ENCODE data around the gene SDK1. TPM values are rescaled to one million over a fixed set of nuclear protein-coding genes. Genes with fewer than 3 reads are reported as not detected.

SDK1 gene
- total and polyA plus RNA-seq, 2 of the 8 experiments (the other 6 are each of a cell fraction or from before 2014, with no cell fraction given), result 3.3 to 7.2 TPM

- 87% methylated on average over 9 of the region's 10 CpGs; no CpG with 5 or more reads in 1 of the 2 experiments for WGBS, 2 experiments (ENCODE audit: extremely low coverage in 1 of 2, insufficient coverage in 1 of 2, insufficient read length in 1 of 2, insufficient replicate concordance in 2 of 2, low coverage in 1 of 2, low lambda C conversion rate in 2 of 2, missing lambda C conversion rate in 1 of 2)
- FAIRE-seq (no peak), DNase-seq (ENCODE audit: low read depth in 1 of 2, low spot score in 2 of 2) (no peak)
- H3K9ac ChIP-seq (replicated peaks in 1 of 4; ENCODE audit: extremely low read depth in 1 of 4, low read depth in 3 of 4, low read length in 3 of 4), result no peak overlapping the region
- H3K56ac ChIP-seq (replicated peaks; ENCODE audit: insufficient read length, low read depth, low read length), result no peak overlapping the region
- H2AFZ ChIP-seq (ENCODE audit: low read length), result no peak overlapping the region
- no peaks in the 10 kb centered on the region for H3K23me2 ChIP-seq (ENCODE audit: low read depth, low read length)
- no peak overlapping the region for H2BK20ac ChIP-seq (ENCODE audit: low read length)
- no peak overlapping the region for H2BK5ac ChIP-seq (ENCODE audit: low read depth, low read length)
- H3K18ac ChIP-seq (ENCODE audit: extremely low read depth, low read length), result no peak overlapping the region; the same call in 1 of the 2 replicates
- peaks cover 12 to 15% of the 10 kb centered on the region in 2 experiments; a peak in 3 of 4 replicates for H3K9me3 ChIP-seq (ENCODE audit: insufficient read depth in 2 of 2, low read depth in 1 of 2, low read length in 1 of 2)
- H3K4ac ChIP-seq (replicated peaks; ENCODE audit: insufficient read length, low read depth, low read length), result no peak overlapping the region
- H4K5ac ChIP-seq (ENCODE audit: insufficient read length, low read depth, low read length), result no peak overlapping the region
- H3K36me3 ChIP-seq (ENCODE audit: control insufficient read depth in 2 of 4, insufficient read depth in 4 of 4, low read length in 3 of 4), result no peaks in the 10 kb centered on the region
- H4K20me1 ChIP-seq (replicated peaks in 1 of 2; ENCODE audit: control insufficient read depth in 1 of 2, insufficient read depth in 2 of 2, low read length in 2 of 2), result no peaks in the 10 kb centered on the region
- POLR2A ChIA-PET (ENCODE audit: partially characterized antibody), result no interaction called here
- no peak overlapping the region for H3K14ac ChIP-seq (ENCODE audit: insufficient read length)
- H3K79me2 ChIP-seq (ENCODE audit: control insufficient read depth in 1 of 2, insufficient read depth in 2 of 2, low read length in 2 of 2), result no peaks in the 10 kb centered on the region
- no peak overlapping the region for H2AK5ac ChIP-seq (ENCODE audit: low read depth, low read length)
- H3K4me1 ChIP-seq (replicated peaks in 1 of 4; ENCODE audit: control insufficient read depth in 3 of 4, insufficient read depth in 4 of 4, low read length in 3 of 4), result no peaks in the 10 kb centered on the region; a peak in 5 of 7 replicates
- CTCF ChIA-PET (ENCODE audit: partially characterized antibody), result no interaction called here
- H3K4me2 ChIP-seq (ENCODE audit: insufficient read depth in 1 of 2, low read depth in 2 of 2, low read length in 2 of 2), result no peak overlapping the region
- 0 out of 2 replicates have a peak overlapping the region, but pooled peaks have one; percentile 81 for H2BK15ac ChIP-seq (ENCODE audit: low read length)
- TF ChIP-seq NRF1 (IDR thresholded peaks at IDR 0.05; ENCODE audit: low read depth, low read length) (no peak), SIRT6 (IDR thresholded peaks at IDR 0.05; ENCODE audit: low read length) (no peak)
- peak overlapping the region; percentile 70 for H4K91ac ChIP-seq (replicated peaks; ENCODE audit: insufficient read length, low read length)
- H2BK120ac ChIP-seq (replicated peaks; ENCODE audit: low read depth, low read length), result no peak overlapping the region
- no peaks in the 10 kb centered on the region for H3K79me1 ChIP-seq (ENCODE audit: low read depth, low read length)
- H3K4me3 ChIP-seq (ENCODE audit: extremely low read depth in 1 of 4, insufficient read depth in 2 of 4, low read depth in 3 of 4, low read length in 4 of 4), result no peak overlapping the region
- H3K23ac ChIP-seq (ENCODE audit: insufficient read length), result no peak overlapping the region
- no peak overlapping the region for H4K8ac ChIP-seq (ENCODE audit: extremely low read depth, insufficient read depth, low read length)
- H3K27me3 ChIP-seq (replicated peaks in 1 of 4; ENCODE audit: control insufficient read depth in 3 of 4, extremely low read depth in 1 of 4, insufficient read depth in 3 of 4, low read length in 3 of 4), result no peaks in the 10 kb centered on the region
- no peak overlapping the region for H2BK12ac ChIP-seq (ENCODE audit: low read depth, low read length)
- no peak overlapping the region for H3K27ac ChIP-seq (ENCODE audit: low read depth, low read length)
Observed at GRCh38 chr7:4271716-4272015, 970.6 kb downstream of the SDK1 start.
